Panc1 (cell line): ENCODE data around the gene LINC00237.

ENCODE experiments used
- CTCF ChIP-seq: fragments of 450-650 bp; IDR thresholded peaks from 2 replicates; pipeline ENCODE4 v1.5.1; 2017; ENCODE audit warnings: mild to moderate bottlenecking
- POLR2AphosphoS5 ChIP-seq: IDR thresholded peaks from 2 replicates; pipeline ENCODE4 v1.6.1; 2012; ENCODE audit warnings: mild to moderate bottlenecking, low read depth, low read length, moderate library complexity
- REST ChIP-seq, 2 experiments: IDR thresholded peaks; 2 replicates each; pipeline ENCODE4 v1.6.1; 2011 to 2012; ENCODE audit warnings: low read depth in 2 of 2, control low read depth in 1 of 2, low read length in 1 of 2, mild to moderate bottlenecking in 1 of 2, moderate library complexity in 1 of 2; ENCODE audit not compliant: insufficient read depth in 1 of 2
- TCF7L2 ChIP-seq: IDR thresholded peaks from 2 replicates; pipeline ENCODE4 v1.6.1; 2011; ENCODE audit warnings: mild to moderate bottlenecking, low read depth, low read length, inconsistent platforms

- TF ChIP-seq CTCF, result no peak; the same call in 1 of the 2 replicates
- no peak for TF ChIP-seq POLR2AphosphoS5
- TF ChIP-seq REST (IDR thresholded peaks at IDR 0.05; ENCODE audit: insufficient read depth in 1 of 2, low read depth in 2 of 2, low read length in 1 of 2), result no peak
- TF ChIP-seq TCF7L2, result no peak
Observed at GRCh38 chr20:21125072-21125848, 19.1 kb upstream of the LINC00237 start.
